CMK (cell line): ENCODE data around the gene PANX1.

Source experiments
- DNase-seq: peaks from one replicate; pipeline ENCODE4 v3.0.0-alpha.2; 2010; ENCODE audit warnings: low read depth

PANX1 gene

DNA sequence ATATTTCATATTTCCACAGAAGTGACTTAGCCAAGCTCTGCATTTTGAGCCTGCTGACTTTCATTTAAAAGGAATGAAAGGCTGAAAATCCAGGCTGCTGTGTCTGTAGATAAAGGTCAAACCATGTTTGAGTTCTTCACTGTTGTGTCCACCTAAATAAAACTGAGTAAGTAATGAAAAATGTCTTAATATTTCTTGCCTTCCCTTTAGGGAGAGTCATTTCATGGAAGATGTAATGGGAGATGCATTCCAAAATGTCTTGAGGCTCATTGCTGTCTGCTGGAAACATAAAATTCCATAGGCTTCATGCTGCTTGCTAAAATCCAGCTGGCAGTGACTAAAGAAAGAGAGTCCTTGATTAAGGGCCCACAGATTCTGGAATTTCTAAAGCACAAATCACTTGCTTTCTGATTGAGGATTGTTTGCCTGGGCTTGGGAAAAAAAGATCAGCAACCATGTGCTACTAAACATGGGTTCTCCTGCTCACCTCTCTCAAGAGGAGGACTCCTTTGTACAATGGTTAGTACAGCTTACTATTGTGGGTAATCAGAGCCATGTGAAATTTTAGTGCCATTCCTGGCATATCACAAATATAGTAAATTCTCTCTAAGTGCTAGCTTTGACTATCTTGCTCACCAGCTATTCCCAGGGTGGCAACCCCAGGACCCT lies 56.9 kb downstream of the PANX1 start:
- DNase-seq: no peak

GRCh38 chr11:94186342-94187203 lies 57.9 kb downstream of the PANX1 start:
- no peak for DNase-seq

GRCh38 chr11:94193288-94193687 lies 64.6 kb downstream of the PANX1 start:
- DNase-seq: no peak

GRCh38 chr11:94194712-94195111 lies 66.1 kb downstream of the PANX1 start:
- no peak for DNase-seq

DNA sequence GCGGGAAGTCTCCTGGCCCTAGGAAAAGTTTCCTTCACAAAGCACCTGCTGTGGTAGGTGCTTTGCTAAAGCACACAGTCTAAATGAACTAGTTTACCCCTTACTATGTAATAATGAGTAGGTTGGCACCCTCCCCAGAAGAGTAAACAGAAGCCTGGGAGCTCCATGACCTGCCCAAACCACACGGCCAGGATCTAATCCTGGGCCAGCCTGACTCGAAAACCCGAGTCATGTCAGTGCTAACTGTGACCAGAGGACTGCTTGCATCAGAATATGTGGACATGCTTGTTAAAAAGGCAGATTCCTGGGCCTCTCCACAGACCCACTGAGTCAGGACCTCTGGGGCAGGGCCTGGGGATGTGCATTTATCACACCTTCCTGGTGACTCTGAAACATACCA lies 67.7 kb downstream of the PANX1 start:
- DNase-seq: no peak

GRCh38 chr11:94198718-94199117 lies 70.1 kb downstream of the PANX1 start:
- DNase-seq: no peak

- DNase-seq: no peak
Measured at GRCh38 chr11:94199136-94200130, 70.8 kb downstream of the PANX1 start.

DNA sequence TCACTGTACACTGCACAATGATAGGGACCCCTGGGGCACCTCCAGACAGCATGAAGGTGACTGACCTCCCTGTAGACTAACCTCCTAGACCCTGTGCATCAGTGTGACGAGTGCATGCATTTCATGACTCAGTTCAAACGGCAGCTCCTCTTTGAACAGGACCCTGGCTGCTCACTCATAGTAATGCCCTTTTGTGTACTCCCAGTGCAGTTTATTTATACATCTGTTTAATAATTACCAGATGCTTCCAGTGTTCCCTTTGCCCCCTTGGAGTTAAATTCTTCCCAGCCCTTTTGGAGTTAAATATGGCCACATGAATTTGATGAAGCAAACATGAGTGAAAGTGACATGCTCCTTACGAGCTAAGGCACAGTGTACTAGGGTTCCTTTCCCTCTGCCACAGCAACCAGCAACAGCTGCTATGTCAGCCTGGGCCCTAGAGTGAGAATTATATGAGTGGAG lies 72.4 kb downstream of the PANX1 start:
- DNase-seq: no peak

- DNase-seq: no peak
Measured at GRCh38 chr11:94203070-94203469, 74.4 kb downstream of the PANX1 start.

- DNase-seq: no peak
Measured at GRCh38 chr11:94211261-94211830, 82.7 kb downstream of the PANX1 start.

- DNase-seq: no peak
Measured at GRCh38 chr11:94212898-94213297, 84.3 kb downstream of the PANX1 start.

GRCh38 chr11:94217705-94218104 lies 89.1 kb downstream of the PANX1 start:
- DNase-seq: no peak

DNA sequence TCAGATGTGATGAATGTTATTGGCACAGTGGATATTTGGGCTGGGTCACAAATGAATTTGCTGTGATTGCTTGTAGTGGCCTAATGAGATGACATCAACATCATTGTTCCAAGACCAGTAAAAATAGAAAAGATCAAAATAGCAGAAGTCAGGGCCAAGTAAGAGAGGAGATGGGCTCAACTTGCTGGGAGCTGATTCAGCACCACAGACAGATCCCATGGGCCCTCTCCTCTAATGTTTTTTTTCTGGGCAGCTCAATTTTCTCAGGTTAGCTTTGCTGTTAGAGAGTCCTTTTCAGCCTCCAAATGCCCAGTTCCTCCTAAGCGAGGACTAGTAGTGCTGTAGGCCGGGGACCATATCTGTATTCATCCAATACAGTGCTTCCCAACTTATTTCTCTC lies 89.7 kb downstream of the PANX1 start:
- DNase-seq: no peak

- DNase-seq: no peak
Measured at GRCh38 chr11:94219771-94220170, 91.1 kb downstream of the PANX1 start.

GRCh38 chr11:94224078-94224477 lies 95.4 kb downstream of the PANX1 start:
- no peak for DNase-seq
